T-helper 17 cell (primary cell): ENCODE results near the gene EID1. TPM values are rescaled to one million over a fixed set of nuclear protein-coding genes. Genes with fewer than 3 reads are reported as not detected.
"Not testable (repeated sequence)": the region's sequence is repeated elsewhere in the genome, so short reads cannot be mapped to it uniquely, and the experiment has no call there.

ENCODE experiments used
- ATAC-seq: fragments of 150-1000 bp; cut with Tn5 transposase; 2 replicates; pipeline ENCODE4 v1.10.0; 2021; ENCODE audit warnings: mild to moderate bottlenecking, moderate library complexity
- DNase-seq, 3 donors: peaks; one replicate each; pipeline versions ENCODE4 v3.0.0 to v3.0.0-alpha.2; 2020 to 2021
- H3K9me3 ChIP-seq: one replicate; pipeline ENCODE4 v1.7.0; 2013; ENCODE audit warnings: low read length, mild to moderate bottlenecking; ENCODE audit not compliant: control insufficient read depth, poor library complexity, severe bottlenecking
- H3K27ac Mint-ChIP-seq: one replicate; pipeline ENCODE4 v1.8.0; 2022; ENCODE audit warnings: mild to moderate bottlenecking, moderate library complexity, mixed read lengths
- H3K27me3 Mint-ChIP-seq: one replicate; pipeline ENCODE4 v1.8.0; 2022; ENCODE audit warnings: mixed read lengths
- H3K36me3 Mint-ChIP-seq: one replicate; pipeline ENCODE4 v1.8.0; 2022; ENCODE audit warnings: low read depth, mixed read lengths
- H3K4me1 Mint-ChIP-seq: one replicate; pipeline ENCODE4 v1.8.0; 2022; ENCODE audit warnings: mild to moderate bottlenecking, mixed read lengths
- H3K4me3 Mint-ChIP-seq: one replicate; pipeline ENCODE4 v1.8.0; 2022; ENCODE audit warnings: mild to moderate bottlenecking, moderate library complexity, mixed read lengths
- total RNA-seq, 4 donors: library from RNA in 2 of 4; stranded (reverse) in 2 of 4; gene quantifications; one replicate each; pipeline ENCODE4 v1.2.3 and lab custom pipeline; 2022 to 2026

The EID1 gene
- total RNA-seq, 2 donors from 2014 or later: 67.6 to 68.8 TPM

DNA sequence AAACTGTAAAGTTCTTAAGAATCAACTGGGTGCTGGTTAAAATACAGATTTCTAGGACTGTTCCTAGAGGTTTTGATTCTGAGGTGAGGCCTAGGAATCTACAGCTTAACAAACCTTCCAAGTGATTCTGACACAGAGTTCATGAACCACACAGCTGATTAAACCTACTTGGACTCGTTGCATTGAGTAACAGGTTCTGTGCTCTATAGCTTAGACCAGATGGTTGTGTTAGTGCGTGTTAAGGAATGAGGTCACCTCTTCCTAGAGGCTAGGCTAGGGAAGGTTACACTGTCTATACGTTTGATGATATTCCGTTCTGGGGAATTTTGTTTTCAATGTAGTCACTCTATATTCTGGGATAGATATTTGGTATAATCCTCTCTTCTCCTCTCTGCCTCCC is 21.9 kb downstream of the EID1 start:
- Mint-ChIP-seq H3K36me3 (peaks cover 3% of the 10 kb centered on the region), H3K27ac (no peak overlapping the region), H3K4me1 (no peaks in the 10 kb centered on the region), H3K27me3 (peaks cover 37% of the 10 kb centered on the region), H3K4me3 (no peak overlapping the region)
- DNase-seq (no peak), ATAC-seq (no peak)
- H3K9me3 ChIP-seq: no peaks in the 10 kb centered on the region

- no peak for DNase-seq
- no peak overlapping the region for H3K27ac Mint-ChIP-seq
- no peaks in the 10 kb centered on the region for H3K9me3 ChIP-seq
- no peak for ATAC-seq
- no peaks in the 10 kb centered on the region for H3K36me3 Mint-ChIP-seq
- no peak overlapping the region for H3K4me3 Mint-ChIP-seq
- no peaks in the 10 kb centered on the region for H3K4me1 Mint-ChIP-seq
- peaks cover 8% of the 10 kb centered on the region for H3K27me3 Mint-ChIP-seq
Observed at GRCh38 chr15:48904758-48905157, 26.8 kb downstream of the EID1 start.

GRCh38 chr15:48905216-48905615 is 27.3 kb downstream of the EID1 start:
- H3K4me1 Mint-ChIP-seq: no peaks in the 10 kb centered on the region
- DNase-seq (no peak), ATAC-seq (no peak)
- no peaks in the 10 kb centered on the region for H3K9me3 ChIP-seq
- peaks cover 3% of the 10 kb centered on the region for H3K27me3 Mint-ChIP-seq
- no peaks in the 10 kb centered on the region for H3K36me3 Mint-ChIP-seq
- H3K4me3 Mint-ChIP-seq: no peak overlapping the region
- H3K27ac Mint-ChIP-seq: no peak overlapping the region

DNA sequence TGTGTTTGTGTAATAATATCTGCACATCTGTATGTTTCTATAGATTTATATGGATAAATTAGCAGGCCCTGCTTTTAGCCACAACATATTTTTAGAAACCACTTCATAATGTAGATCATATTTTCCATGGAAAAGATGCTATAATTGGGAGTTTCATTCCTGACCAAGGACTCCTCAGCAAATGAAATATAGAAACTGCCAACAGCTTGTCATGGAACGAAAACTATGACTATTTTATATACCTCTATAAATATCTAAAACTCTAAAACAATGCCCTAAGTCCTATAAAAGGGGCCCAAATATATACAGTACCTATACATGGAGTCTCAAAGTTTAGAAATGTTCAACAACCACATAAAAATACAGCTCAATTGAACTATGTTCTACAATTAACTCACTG is 27.9 kb downstream of the EID1 start:
- Mint-ChIP-seq H3K4me3 (no peak overlapping the region), H3K36me3 (no peaks in the 10 kb centered on the region), H3K27ac (no peak overlapping the region), H3K4me1 (no peaks in the 10 kb centered on the region), H3K27me3 (no peaks in the 10 kb centered on the region)
- no peaks in the 10 kb centered on the region for H3K9me3 ChIP-seq
- ATAC-seq: no peak
- DNase-seq: no peak

GRCh38 chr15:48909313-48909712 is 31.4 kb downstream of the EID1 start:
- H3K27me3 Mint-ChIP-seq, H3K36me3 Mint-ChIP-seq, DNase-seq, H3K9me3 ChIP-seq, H3K4me3 Mint-ChIP-seq, ATAC-seq, H3K4me1 Mint-ChIP-seq, H3K27ac Mint-ChIP-seq: not testable (repeated sequence)

DNA sequence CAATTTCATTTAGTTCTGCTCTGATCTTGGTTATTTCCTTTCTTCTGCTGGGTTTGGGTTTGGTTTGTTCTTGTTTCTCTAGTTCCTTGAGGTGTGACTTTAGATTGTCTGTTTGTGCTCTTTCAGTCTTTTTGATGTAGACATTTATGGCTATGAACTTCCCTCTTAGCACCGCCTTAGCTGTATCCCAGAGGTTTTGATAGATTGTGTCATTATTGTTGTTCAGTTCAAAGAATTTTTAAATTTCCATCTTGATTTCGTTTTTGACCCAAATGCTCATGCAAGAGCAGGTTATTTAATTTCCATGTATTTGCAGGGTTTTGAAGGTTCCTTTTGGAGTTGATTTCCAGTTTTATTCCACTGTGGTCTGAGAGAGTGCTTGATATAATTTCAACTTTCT is 32.6 kb downstream of the EID1 start:
- not testable (repeated sequence) for H3K36me3 Mint-ChIP-seq, DNase-seq, H3K27me3 Mint-ChIP-seq, H3K27ac Mint-ChIP-seq, ATAC-seq, H3K9me3 ChIP-seq, H3K4me3 Mint-ChIP-seq, H3K4me1 Mint-ChIP-seq

- Mint-ChIP-seq H3K4me3 (no peak overlapping the region), H3K4me1 (no peaks in the 10 kb centered on the region), H3K36me3 (peaks cover under 1% of the 10 kb centered on the region), H3K27me3 (peaks cover 12% of the 10 kb centered on the region), H3K27ac (no peak overlapping the region)
- ATAC-seq (no peak), DNase-seq (no peak)
- no peaks in the 10 kb centered on the region for H3K9me3 ChIP-seq
Observed at GRCh38 chr15:48913141-48913540, 35.2 kb downstream of the EID1 start.

DNA sequence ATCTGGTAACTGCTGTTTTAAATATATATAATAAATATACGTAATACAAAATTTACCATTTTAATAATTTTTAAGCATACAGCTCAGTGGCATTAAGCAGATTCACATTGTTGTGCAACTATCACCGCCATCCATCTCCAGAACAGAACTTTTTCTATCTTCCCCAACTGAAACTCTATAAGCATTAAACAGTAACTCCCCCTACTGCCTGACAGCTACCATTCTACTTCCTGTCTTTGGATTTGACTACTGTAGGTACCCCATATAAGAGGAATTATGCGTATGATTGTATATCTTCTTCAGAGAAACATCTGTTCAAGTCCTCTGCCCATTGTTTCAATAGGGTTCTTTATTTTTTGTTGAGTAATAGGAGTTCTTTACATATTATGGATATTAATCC is 36.8 kb downstream of the EID1 start:
- peaks cover 3% of the 10 kb centered on the region for H3K36me3 Mint-ChIP-seq
- no peak for ATAC-seq
- no peak overlapping the region for H3K27ac Mint-ChIP-seq
- no peak overlapping the region for H3K4me3 Mint-ChIP-seq
- H3K27me3 Mint-ChIP-seq: peaks cover 22% of the 10 kb centered on the region
- DNase-seq: no peak
- no peaks in the 10 kb centered on the region for H3K9me3 ChIP-seq
- no peaks in the 10 kb centered on the region for H3K4me1 Mint-ChIP-seq

GRCh38 chr15:48915861-48916260 is 37.9 kb downstream of the EID1 start:
- Mint-ChIP-seq H3K27ac (no peak overlapping the region), H3K4me1 (no peaks in the 10 kb centered on the region), H3K36me3 (peaks cover 5% of the 10 kb centered on the region), H3K27me3 (peaks cover 27% of the 10 kb centered on the region), H3K4me3 (no peak overlapping the region)
- no peak for DNase-seq
- no peaks in the 10 kb centered on the region for H3K9me3 ChIP-seq
- ATAC-seq: no peak

DNA sequence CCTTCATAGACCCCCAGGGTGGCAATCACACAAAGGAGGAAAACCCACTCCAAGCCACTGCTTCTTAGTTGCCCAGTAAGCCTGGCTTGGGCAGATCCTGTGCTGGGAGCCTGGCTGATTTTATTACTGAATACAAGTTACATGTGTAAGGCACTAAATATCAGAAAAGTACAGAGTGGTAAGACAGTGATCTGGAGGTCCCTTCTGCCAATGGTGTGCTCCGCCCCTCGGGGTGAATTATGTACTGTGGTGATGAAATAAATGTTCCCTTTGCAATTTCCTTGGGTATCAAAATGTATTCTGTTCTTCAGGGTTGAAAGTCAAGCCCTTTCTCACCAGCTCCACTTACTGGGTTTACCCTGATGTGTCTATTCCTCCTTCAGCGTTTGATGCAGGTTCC is 38.8 kb downstream of the EID1 start:
- ATAC-seq: no peak
- Mint-ChIP-seq H3K4me3 (no peak overlapping the region), H3K27ac (no peak overlapping the region), H3K36me3 (peaks cover 7% of the 10 kb centered on the region), H3K4me1 (no peaks in the 10 kb centered on the region), H3K27me3 (peaks cover 32% of the 10 kb centered on the region)
- no peaks in the 10 kb centered on the region for H3K9me3 ChIP-seq
- no peak for DNase-seq

DNA sequence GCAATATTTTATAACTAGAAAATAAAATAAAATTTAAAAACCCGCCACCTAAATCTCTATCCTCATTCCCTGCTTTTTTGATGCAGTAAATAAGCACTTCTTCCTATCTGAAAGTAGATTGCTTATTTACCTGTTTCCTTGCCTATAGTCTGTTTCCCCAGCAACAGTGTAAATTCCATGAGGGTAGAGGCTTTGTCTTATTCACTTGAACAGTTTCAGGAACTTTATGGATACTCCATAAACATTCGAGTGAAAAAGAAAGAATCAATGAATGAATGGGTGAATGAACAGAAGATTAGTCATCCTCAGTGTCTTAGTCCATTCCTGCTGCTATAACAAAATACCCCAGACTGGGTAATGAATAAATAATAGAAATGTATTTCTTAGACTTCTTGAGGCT is 44.1 kb downstream of the EID1 start:
- no peaks in the 10 kb centered on the region for H3K9me3 ChIP-seq
- Mint-ChIP-seq H3K36me3 (peaks cover 7% of the 10 kb centered on the region), H3K27ac (no peak overlapping the region), H3K4me1 (no peaks in the 10 kb centered on the region), H3K4me3 (no peak overlapping the region), H3K27me3 (peaks cover 51% of the 10 kb centered on the region)
- ATAC-seq (no peak), DNase-seq (no peak)

GRCh38 chr15:48924528-48925393 is 46.8 kb downstream of the EID1 start:
- no peak overlapping the region for H3K27ac Mint-ChIP-seq
- ATAC-seq (no peak), DNase-seq (no peak)
- H3K9me3 ChIP-seq: no peaks in the 10 kb centered on the region
- peaks cover 6% of the 10 kb centered on the region for H3K36me3 Mint-ChIP-seq
- no peaks in the 10 kb centered on the region for H3K4me1 Mint-ChIP-seq
- H3K4me3 Mint-ChIP-seq: no peak overlapping the region
- H3K27me3 Mint-ChIP-seq: peaks cover 48% of the 10 kb centered on the region

DNA sequence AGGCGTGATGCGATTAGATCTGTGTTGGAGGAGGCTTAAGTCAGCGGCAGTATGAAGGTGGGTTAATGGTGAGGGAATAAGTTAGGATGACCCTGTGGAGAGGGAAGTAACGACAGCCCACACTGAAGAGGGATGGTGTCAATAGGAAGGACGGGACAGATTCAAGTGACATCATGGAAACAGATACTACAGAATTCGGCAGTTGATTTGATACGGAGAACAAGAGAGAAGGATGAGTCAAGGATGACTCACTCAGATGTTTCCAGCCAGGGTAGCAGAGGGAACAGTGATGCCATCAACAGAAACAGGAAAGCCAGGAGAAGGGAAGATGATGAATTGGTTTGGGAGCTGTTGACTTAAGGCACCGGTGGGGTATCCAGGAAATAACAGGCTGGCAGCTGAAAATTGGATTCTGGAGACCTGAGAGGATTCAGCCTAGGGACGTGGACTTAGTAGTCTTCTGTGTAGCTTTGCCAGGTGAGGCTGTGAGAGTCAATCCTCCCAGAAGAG is 47.8 kb downstream of the EID1 start:
- Mint-ChIP-seq H3K27ac (no peak overlapping the region), H3K4me1 (no peaks in the 10 kb centered on the region), H3K27me3 (peaks cover 43% of the 10 kb centered on the region), H3K4me3 (no peak overlapping the region), H3K36me3 (peaks cover 4% of the 10 kb centered on the region)
- no peaks in the 10 kb centered on the region for H3K9me3 ChIP-seq
- ATAC-seq (no peak), DNase-seq (no peak)
